K562 (cell line): ENCODE data around the gene MAB21L3. TPM values are rescaled to one million over a fixed set of nuclear protein-coding genes. Genes with fewer than 3 reads are reported as not detected.

Experiments used
- ATAC-seq: fragments of 200-7000 bp; cut with Tn5 transposase; 3 replicates; pipeline ENCODE4 v1.9.1; 2020; ENCODE audit warnings: moderate library complexity
- BruUV-seq: library from RNA; stranded (reverse); fragments of 400-500 nt; replicated peaks from 2 replicates; lab custom pipeline; 2021; lab: Mats Ljungman, UMichigan
- CTCF ChIA-PET: fragments of 300-600 bp; formaldehyde crosslinking; extraction: SDS; loops from one replicate; lab custom pipeline; 2021; ENCODE audit warnings: low intra/inter-chr PET ratio; lab: Yijun Ruan, JAX
- POLR2A ChIA-PET: fragments of 300-600, 350-650 bp; sonication (Branson Sonifier 250); formaldehyde crosslinking; extraction: SDS; loops from one replicate; lab custom pipeline; 2021; ENCODE audit warnings: antibody characterized with exemption, inconsistent platforms; lab: Yijun Ruan, JAX
- DNase-seq, 4 experiments: peaks; one replicate each; pipeline versions ENCODE4 v3.0.0 to v3.0.0-alpha.2; 2011 to 2018; ENCODE audit warnings: low spot score in 3 of 4, mixed read lengths in 3 of 4; ENCODE audit errors: extremely low read depth in 1 of 4
- FAIRE-seq: peaks from 2 replicates; lab custom pipeline; 2011; peaks lifted over from hg19 to GRCh38; lab: Jason Lieb, UNC
- H2AFZ ChIP-seq: 2 replicates; pipeline ENCODE4 v1.6.0; 2011; ENCODE audit warnings: low read depth, low read length, control low read depth, inconsistent platforms
- H3K27ac ChIP-seq: fragments of 200-600 bp; 3 replicates; pipeline ENCODE4 v1.8.0; 2011; ENCODE audit warnings: low read depth, mild to moderate bottlenecking, control low read depth, inconsistent platforms, low read length, moderate library complexity, mixed read lengths; ENCODE audit errors: extremely low read depth
- H3K27me3 ChIP-seq, 2 experiments: fragments of 300-600 bp in 1 of 2; 2 replicates in 1 of 2; 3 replicates in 1 of 2; pipeline versions ENCODE4 v1.6.0 to v1.8.0; 2011; ENCODE audit warnings: inconsistent platforms in 2 of 2, low read length in 2 of 2, mild to moderate bottlenecking in 1 of 2, mixed read lengths in 1 of 2, moderate library complexity in 1 of 2; ENCODE audit not compliant: control insufficient read depth in 2 of 2, insufficient read depth in 2 of 2
- H3K36me3 ChIP-seq: fragments of 300-600 bp; 3 replicates; pipeline ENCODE4 v1.8.0; 2011; ENCODE audit warnings: mild to moderate bottlenecking, low read length, inconsistent platforms; ENCODE audit not compliant: control insufficient read depth, insufficient read depth
- H3K4me1 ChIP-seq, 2 experiments: fragments of 200-600 bp in 1 of 2; replicated peaks in 1 of 2; 2 replicates in 1 of 2; 3 replicates in 1 of 2; pipeline versions ENCODE4 v1.5.1 to v1.8.0; 2011; ENCODE audit warnings: inconsistent platforms in 2 of 2, low read length in 2 of 2, mild to moderate bottlenecking in 1 of 2, mixed read lengths in 1 of 2, moderate library complexity in 1 of 2; ENCODE audit not compliant: control insufficient read depth in 2 of 2, insufficient read depth in 2 of 2
- H3K4me2 ChIP-seq: 2 replicates; pipeline ENCODE4 v1.6.1; 2011; ENCODE audit warnings: low read length, control low read depth, inconsistent platforms, mixed read lengths; ENCODE audit not compliant: insufficient read depth
- H3K4me3 ChIP-seq: fragments of 200-600 bp; sonication (generic), shearing (Covaris generic); 2 replicates; pipeline ENCODE4 v1.5.1; 2016; ENCODE audit warnings: control low read depth, inconsistent platforms
- H3K79me2 ChIP-seq: fragments of 200-600 bp; 3 replicates; pipeline ENCODE4 v1.8.0; 2011; ENCODE audit warnings: low read length, inconsistent platforms; ENCODE audit not compliant: control insufficient read depth, insufficient read depth
- H3K9ac ChIP-seq, 2 experiments: 2 replicates each; pipeline versions ENCODE4 v1.6.0 to v1.6.1; 2011; ENCODE audit warnings: low read depth in 2 of 2, low read length in 2 of 2, control low read depth in 1 of 2, inconsistent platforms in 1 of 2, mild to moderate bottlenecking in 1 of 2, mixed read lengths in 1 of 2; ENCODE audit not compliant: insufficient read depth in 1 of 2
- H3K9me1 ChIP-seq: one replicate; pipeline ENCODE4 v1.6.0; 2011; ENCODE audit warnings: inconsistent platforms, mild to moderate bottlenecking, low read length, moderate library complexity; ENCODE audit not compliant: control insufficient read depth, insufficient read depth
- H3K9me3 ChIP-seq: replicated peaks from 2 replicates; pipeline ENCODE4 v1.5.1; 2011; ENCODE audit warnings: low read depth, low read length, inconsistent platforms; ENCODE audit not compliant: control insufficient read depth, insufficient read depth
- H4K20me1 ChIP-seq: replicated peaks from 2 replicates; pipeline ENCODE4 v1.6.1; 2011; ENCODE audit warnings: low read length, inconsistent platforms, mixed read lengths; ENCODE audit not compliant: control insufficient read depth, insufficient read depth
- FOXM1 ChIP-seq, 2 experiments: fragments of 450-650 bp in 1 of 2; sonication (generic) in 1 of 2; formaldehyde crosslinking in 1 of 2; IDR thresholded peaks; 2 replicates each; pipeline versions ENCODE4 v1.6.1 to v1.9.0; 2017 to 2022; ENCODE audit warnings: low read depth in 2 of 2, mild to moderate bottlenecking in 2 of 2, missing genetic modification reagents in 1 of 2, moderate library complexity in 1 of 2
- RREB1 ChIP-seq: fragments of 250-450 bp; sonication (Bioruptor Pico); IDR thresholded peaks from 2 replicates; pipeline ENCODE4 v1.4.0; 2020
- TAL1 ChIP-seq: fragments of 450-650 bp; IDR thresholded peaks from 2 replicates; pipeline ENCODE4 v1.6.1; 2016; ENCODE audit warnings: mild to moderate bottlenecking
- TFAP4 ChIP-seq: sonication (generic); formaldehyde crosslinking; IDR thresholded peaks from 2 replicates; pipeline ENCODE4 v1.8.0; 2022; ENCODE audit warnings: missing genetic modification reagents, mild to moderate bottlenecking, moderate library complexity, borderline replicate concordance
- WGBS: fragments of 100-300 bp; shearing (Covaris generic); methylation state at CpG from one replicate; pipeline ENCODE4 v1.1.6; 2016; ENCODE audit warnings: low coverage, mixed read lengths; ENCODE audit not compliant: insufficient coverage; ENCODE audit errors: missing lambda C conversion rate; 5-methylcytosine and 5-hydroxymethylcytosine counted together
- in situ Hi-C: fragments of 300-500 bp; cut with MboI; formaldehyde crosslinking; loops from 4 replicates; pipeline ENCODE4 v1.15.0; 2018; ENCODE audit warnings: inconsistent platforms, mixed read lengths
- intact Hi-C: fragments of 100-400 bp; cut with micrococcal nuclease; formaldehyde crosslinking; loops from 2 replicates; pipeline ENCODE4 v1.14.2; 2022
- polyA plus RNA-seq, 8 experiments: library from polyadenylated mRNA; depleted of rRNA in 4 of 8; stranded (reverse) in 5 of 8; unstranded in 3 of 8; fragments of >200 nt; fragmentation: Nextera tagmentation in 2 of 8; fragmentation: Illumina TruSeq in 1 of 8; extraction: Ambion mirVana in 2 of 8; extraction: Trizol in 1 of 8; gene quantifications; 2 replicates each; pipeline versions ENCODE4 v1.2.1 to v1.2.3, GENCODE V29; 2011 to 2014; ENCODE audit warnings: inconsistent platforms in 1 of 8, missing spikeins in 1 of 8
- total RNA-seq, 7 experiments: library from RNA; depleted of rRNA in 6 of 7; stranded (reverse); fragments of >200 nt in 6 of 7; fragmentation: Illumina TruSeq in 2 of 7; extraction: Trizol in 2 of 7; gene quantifications; 2 replicates each; pipeline versions ENCODE4 v1.2.1 to v1.2.3, GENCODE V29; 2011 to 2021; ENCODE audit warnings: low replicate concordance in 1 of 7
- TF ChIP-seq, protein P1 (sequence below): fragments of 450-650 bp; IDR thresholded peaks from 2 replicates; pipeline ENCODE4 v1.6.1; 2018; ENCODE audit not compliant: partially characterized antibody
- TF ChIP-seq, protein P2 (sequence below): sonication (generic); formaldehyde crosslinking; IDR thresholded peaks from 2 replicates; pipeline ENCODE4 v1.8.1; 2023; ENCODE audit warnings: mild to moderate bottlenecking, missing genetic modification reagents, moderate library complexity

The MAB21L3 gene
- total and polyA plus RNA-seq, 9 of the 15 experiments (the other 6 are each of a cell fraction or from before 2014, with no cell fraction given): not detected

GRCh38 chr1:116170721-116171589 is 59.8 kb downstream of the MAB21L3 start (continued):
- TF ChIP-seq, protein P1, sequence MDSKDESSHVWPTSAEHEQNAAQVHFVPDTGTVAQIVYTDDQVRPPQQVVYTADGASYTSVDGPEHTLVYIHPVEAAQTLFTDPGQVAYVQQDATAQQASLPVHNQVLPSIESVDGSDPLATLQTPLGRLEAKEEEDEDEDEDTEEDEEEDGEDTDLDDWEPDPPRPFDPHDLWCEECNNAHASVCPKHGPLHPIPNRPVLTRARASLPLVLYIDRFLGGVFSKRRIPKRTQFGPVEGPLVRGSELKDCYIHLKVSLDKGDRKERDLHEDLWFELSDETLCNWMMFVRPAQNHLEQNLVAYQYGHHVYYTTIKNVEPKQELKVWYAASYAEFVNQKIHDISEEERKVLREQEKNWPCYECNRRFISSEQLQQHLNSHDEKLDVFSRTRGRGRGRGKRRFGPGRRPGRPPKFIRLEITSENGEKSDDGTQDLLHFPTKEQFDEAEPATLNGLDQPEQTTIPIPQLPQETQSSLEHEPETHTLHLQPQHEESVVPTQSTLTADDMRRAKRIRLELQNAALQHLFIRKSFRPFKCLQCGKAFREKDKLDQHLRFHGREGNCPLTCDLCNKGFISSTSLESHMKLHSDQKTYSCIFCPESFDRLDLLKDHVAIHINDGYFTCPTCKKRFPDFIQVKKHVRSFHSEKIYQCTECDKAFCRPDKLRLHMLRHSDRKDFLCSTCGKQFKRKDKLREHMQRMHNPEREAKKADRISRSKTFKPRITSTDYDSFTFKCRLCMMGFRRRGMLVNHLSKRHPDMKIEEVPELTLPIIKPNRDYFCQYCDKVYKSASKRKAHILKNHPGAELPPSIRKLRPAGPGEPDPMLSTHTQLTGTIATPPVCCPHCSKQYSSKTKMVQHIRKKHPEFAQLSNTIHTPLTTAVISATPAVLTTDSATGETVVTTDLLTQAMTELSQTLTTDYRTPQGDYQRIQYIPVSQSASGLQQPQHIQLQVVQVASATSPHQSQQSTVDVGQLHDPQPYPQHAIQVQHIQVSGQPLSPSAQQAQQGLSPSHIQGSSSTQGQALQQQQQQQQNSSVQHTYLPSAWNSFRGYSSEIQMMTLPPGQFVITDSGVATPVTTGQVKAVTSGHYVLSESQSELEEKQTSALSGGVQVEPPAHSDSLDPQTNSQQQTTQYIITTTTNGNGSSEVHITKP: no peak
- no peak for TF ChIP-seq TAL1
- TF ChIP-seq TFAP4 (CRISPR knock-in tag): no peak

DNA sequence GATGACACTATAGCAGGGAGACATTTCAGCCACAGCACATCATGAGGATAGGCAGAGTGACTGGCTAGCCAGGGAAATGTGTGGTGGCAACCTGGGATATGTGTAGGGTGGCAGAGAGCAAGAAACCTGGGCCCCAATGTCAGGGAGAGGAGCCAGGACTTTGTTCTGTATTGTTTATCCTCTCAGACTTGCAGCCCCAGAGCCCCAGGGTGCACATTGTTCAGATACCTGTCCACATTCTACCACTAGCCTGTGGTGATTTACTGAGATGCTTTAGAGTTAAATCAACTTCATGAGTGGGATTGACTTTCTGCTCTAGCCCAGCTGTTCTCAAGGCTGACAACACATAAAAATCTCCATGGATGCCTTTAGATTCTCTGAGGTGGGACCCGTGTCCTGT is 61.5 kb downstream of the MAB21L3 start:
- H3K27me3 ChIP-seq: peaks cover 22 to 30% of the 10 kb centered on the region in 2 experiments; a peak in 4 of 5 replicates
- H3K4me1 ChIP-seq: peaks cover 7 to 11% of the 10 kb centered on the region in 2 experiments
- H3K9me3 ChIP-seq: no peaks in the 10 kb centered on the region
- DNase-seq (no peak), ATAC-seq (no peak), FAIRE-seq (no peak)
- no peaks in the 10 kb centered on the region for H3K36me3 ChIP-seq
- BruUV-seq: no TSS peak
- POLR2A ChIA-PET: interaction anchor here (0.6 kb wide), 1 partner anchor 40 kb away, joined by 3 read pairs; no protein-coding TSS in a partner anchor
- no peak overlapping the region for H3K4me2 ChIP-seq
- no peak overlapping the region for H3K27ac ChIP-seq
- in situ Hi-C loops (no loop called here), intact Hi-C loops (no loop called here)
- no peaks in the 10 kb centered on the region for H4K20me1 ChIP-seq
- 0% methylated on average over 1 of the region's 1 CpG for WGBS
- no peaks in the 10 kb centered on the region for H3K9me1 ChIP-seq
- H3K79me2 ChIP-seq: no peaks in the 10 kb centered on the region
- no peak overlapping the region for H3K4me3 ChIP-seq
- no peak overlapping the region for H3K9ac ChIP-seq
- CTCF ChIA-PET: no interaction called here
- no peak overlapping the region for H2AFZ ChIP-seq
- TF ChIP-seq RREB1 (CRISPR knock-in tag) (no peak), FOXM1 (IDR thresholded peaks at IDR 0.05; ENCODE audit: low read depth) (no peak), FOXM1 (CRISPR knock-in tag; IDR thresholded peaks at IDR 0.05; ENCODE audit: low read depth) (no peak)
- TF ChIP-seq, protein P2, sequence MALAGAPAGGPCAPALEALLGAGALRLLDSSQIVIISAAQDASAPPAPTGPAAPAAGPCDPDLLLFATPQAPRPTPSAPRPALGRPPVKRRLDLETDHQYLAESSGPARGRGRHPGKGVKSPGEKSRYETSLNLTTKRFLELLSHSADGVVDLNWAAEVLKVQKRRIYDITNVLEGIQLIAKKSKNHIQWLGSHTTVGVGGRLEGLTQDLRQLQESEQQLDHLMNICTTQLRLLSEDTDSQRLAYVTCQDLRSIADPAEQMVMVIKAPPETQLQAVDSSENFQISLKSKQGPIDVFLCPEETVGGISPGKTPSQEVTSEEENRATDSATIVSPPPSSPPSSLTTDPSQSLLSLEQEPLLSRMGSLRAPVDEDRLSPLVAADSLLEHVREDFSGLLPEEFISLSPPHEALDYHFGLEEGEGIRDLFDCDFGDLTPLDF (CRISPR knock-in tag): no peak
